Activated CD8-positive, alpha-beta memory T cell treated with anti-CD3 and anti-CD28 coated beads, Interleukin-2, amount 50 U/mL, for 48 hours (primary cell): ENCODE measurements around the gene MAPRE3.

Source experiments
- DNase-seq: peaks from one replicate; pipeline ENCODE4 v3.0.0-alpha.2; 2020

The MAPRE3 gene

DNA sequence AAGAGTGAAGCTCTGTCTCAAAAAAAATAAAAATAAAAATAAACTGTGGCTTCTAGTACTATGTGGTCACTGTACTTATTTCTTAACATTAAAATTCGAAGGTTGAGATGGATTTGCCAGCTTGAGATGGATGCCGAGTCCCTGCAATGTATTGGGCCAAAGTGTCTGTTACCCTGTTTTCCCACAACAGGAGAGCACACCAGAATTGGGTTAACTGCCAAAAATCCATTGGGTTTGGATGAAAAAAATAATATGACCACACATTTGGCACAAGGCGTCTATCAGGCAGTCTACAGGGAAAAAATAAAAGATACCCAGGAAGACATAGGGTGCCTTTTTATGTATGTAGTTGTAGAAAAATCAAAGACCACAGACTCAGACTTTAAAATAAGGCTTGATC lies 19.2 kb upstream of the MAPRE3 start:
- DNase-seq, result no peak

DNA sequence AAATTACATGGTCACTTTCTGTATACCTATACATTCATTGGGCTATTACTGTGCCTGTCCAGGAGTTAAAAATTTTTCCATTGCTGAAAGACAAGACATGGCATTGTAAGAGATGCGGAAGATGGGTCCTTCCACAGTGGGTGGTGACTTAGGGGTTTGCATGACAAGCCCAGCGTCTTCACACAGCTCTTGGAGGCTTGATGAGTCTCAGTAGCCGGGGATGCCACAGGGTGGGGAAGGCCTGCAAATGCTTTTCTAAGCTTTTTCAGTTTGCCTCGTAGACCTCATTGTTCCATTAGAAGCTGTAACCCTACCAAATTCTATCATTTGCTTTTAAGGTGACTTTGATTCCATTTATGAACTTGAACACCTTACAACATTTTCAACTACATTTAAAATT lies 18.1 kb upstream of the MAPRE3 start:
- no peak for DNase-seq

DNA sequence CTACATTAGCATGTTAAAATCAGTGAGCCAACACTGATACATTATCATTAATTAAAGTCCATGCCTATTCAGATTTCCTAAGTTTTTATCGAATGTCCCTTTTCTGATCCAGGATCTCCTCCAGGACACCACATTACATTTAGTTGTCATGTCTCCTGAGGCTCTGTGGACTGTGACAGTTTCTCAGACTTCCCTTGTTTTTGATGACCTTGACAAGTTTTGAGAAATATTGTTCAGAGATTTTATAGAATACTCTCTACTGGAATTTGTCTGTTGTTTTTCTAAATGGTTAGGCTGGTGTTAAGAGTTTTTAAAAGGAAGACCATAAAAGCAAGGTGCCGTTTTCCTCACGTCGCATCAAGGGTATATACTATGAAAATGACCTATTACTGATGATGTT lies 16.3 kb upstream of the MAPRE3 start:
- DNase-seq, result no peak

DNA sequence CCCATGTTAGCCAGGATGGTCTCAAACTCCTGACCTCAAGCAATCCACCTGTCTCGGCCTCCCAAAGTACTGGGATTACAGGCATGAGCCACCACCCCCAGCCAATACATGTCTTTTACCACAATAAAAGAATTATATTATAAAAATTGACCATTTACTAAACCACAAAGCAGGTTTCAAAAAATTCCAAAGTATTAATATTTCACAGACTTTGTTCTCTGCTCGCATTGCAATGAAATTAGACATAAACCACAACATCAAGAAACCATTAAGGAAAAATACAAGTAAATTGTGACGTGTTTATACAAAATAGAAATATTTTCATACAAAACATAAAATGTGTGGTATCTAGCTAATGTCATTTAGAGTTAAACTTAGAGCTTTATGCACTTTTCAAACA lies 13.4 kb upstream of the MAPRE3 start:
- DNase-seq, result no peak

DNA sequence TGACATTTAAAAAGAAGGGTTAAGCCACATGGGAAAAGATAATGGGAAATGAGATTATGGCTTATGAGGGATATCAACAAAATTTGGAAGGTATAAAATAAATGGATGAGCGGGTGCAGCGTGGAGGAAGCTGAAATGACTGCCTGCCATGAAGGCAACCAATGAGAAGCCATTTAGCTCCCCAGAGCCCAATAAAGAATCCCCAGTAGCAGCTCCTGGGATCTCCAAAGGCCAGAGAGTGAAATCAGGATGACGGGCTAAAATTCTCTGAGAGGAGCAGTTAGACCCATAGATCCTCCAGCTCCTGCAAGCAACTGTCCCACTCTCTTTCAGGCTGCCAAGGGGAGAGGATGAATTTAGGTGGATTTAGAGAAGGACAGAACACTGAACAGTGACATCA lies 12.9 kb upstream of the MAPRE3 start:
- no peak for DNase-seq

DNA sequence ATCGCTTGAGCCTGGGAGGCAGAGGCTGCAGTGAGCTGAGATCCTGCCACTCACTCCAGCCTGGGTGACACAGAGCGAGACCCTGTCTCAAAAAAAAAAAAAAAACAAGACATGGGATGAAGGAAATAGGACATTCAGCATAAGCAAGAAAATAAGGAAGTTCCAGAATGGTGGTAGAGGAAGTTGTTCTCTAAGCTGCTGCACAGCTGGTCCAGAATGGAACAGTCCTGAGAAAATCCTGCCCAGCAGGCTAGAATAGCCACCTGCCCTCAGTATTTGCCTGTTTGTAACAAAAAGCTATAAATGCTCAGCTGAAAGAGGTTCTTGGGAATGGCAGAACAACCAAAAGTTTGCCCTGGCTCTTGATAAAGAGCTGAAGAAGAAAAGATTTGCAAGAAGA lies 11.1 kb upstream of the MAPRE3 start:
- no peak for DNase-seq

DNA sequence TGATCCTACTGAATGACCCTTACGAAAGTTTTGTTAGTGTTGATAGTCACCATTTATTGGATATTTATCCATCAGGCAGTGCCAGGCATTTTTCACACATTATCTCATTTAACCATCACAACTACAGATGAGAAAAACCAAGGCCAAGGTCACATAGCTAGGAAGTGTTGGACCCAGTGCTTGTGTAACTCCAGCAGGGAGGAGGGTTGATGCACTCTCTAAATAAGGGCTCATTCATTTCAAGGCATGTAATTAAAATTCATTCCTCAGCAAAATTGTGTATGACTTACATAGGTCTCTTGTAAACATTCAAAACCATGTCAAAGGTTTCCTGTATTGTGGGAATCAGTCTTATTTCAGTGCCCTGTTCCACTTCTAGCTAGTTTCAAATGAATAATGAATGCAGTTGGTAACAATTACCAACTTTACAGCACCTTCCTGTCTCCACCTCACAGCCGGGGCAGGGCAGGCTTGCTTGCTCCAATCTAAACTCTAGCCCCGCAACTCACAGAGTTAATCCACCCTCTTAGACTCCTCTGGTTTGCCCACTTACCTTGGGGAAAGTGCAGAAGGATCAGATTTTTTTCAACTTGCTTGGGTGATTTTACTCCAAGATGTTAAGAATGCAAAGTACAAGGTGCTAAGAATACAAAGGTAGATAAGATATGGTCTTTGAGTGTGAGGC lies 5.8 kb upstream of the MAPRE3 start:
- DNase-seq, result no peak

DNA sequence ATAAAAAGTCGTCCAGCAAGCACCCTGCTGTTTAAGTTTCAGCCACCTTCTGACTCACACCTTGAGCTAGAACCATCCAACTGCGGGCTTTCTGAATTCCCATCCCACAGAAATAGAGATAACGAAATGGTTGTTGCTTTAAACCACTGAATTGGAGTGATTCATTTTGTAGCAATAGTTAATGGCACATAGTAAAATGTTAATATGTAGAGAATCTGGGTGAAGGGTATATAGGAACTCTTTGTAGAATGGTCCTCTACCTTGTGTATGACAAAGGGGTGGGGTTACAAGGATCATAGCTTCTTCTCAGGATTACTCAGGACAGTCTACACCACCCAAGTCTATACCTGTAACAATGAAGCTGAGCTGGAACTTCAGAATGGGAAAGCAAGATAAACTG lies 2.4 kb upstream of the MAPRE3 start:
- no peak for DNase-seq

DNA sequence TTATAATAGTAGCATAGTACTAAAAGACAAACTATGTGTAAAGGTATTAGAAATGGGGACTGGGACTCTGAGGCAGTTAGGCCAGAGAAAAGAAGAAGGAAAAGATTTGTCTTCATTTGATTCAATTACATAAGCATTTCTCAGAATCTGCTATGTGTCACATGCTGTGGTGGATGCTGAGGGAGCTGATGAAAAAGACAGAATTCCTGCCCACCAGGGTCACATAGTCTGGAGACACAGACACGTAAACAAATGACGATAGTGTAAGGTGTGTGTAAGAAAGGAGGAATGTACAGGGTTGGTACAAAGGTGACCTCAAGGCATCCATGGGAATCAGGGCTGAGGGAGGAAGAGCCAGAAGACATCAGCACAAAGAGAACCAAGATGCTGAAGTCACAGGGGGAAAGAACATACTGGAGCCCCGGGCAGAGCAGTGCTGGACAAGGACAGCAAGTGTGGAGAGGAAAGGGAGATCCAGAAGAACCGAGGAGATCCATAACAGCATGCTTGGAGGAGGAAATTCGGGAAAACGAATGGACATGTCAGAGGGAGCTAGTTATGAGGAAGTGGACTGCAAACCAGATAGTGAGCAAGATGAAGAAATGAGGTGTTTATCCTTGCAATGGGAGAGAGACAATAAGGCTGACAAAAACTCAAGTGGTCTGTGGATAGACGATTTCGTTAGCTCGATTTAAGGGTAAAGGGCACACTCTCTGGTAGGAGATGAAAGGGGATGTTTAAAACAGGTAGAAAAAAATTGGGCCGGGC lies 1.2 kb upstream of the MAPRE3 start:
- no peak for DNase-seq

DNA sequence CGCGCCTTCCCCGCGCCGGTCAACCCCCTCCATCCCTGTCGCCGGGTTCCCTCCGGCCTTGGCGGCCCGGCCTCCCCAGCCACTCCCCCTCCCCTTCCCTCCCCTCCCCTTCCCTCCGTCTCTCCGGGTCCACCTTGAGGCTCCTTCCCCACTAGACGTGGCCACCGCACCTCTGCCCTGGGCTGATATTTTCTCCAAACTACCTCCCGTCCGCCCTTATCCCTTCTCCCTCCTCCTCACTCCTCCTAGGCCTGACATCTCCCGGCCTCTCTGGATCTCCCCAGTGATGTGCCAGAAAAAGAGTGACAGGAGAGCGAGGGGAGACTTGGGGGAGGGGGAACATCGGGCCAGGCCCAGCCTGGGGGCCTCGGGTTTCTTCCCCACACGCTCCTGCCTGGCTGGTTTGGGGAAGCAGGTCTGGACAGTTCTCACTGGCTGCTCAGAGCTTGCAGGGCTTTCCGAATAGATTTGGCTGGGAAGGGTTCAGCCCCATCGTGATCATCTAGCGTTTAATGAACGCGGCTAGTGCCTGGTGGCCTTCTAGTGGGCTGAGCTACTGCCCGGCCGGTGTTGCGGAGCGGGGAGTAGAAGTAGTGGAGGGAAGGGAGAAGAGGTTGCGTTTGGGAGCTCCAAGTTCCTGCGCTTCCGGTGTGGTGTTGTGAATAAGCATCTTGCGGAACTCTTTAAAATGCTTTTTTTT lies 641 bp downstream of the MAPRE3 start:
- DNase-seq, result peak; percentile 53

DNA sequence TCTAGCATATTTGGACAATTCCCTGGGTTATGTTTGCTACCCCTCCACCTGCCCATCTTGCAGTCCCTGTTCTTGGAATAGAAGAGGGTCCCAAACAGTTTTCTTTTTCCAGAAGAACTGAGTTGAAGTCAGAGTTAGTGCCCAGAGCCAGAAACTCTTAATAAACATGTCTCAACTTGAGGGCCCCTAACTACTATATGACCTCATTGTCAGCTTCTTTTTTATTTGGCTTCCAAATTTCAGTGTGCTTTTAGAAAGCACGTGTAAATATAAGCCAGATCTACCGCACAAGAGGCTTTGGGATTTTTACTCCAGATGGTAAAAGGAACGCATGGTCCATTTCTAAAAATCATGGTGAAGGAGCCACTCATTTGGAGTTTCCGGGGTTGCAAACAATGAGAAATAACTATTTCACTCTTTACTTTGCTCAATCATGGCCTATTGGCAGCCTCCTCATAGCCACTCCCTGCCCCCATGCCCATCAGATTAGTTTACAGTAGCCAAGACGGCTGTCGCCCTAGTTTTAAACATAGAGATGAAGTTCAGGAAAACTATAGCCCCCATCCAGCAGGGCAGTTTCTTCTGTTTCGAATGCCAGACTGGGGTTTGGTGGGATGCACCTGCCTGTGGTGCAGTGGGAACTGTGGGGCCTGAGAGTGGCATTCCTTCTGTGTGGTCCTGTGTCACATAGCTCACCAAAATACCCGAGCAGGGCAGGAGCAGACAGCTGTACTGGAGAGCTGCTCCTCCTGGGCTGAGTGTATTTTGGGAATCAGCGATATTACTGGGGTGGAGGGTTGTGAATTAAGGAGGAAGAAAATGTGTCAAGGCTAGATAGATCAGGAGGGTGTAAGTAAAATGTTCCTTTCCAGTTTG lies 1.7 kb downstream of the MAPRE3 start:
- DNase-seq, result no peak

DNA sequence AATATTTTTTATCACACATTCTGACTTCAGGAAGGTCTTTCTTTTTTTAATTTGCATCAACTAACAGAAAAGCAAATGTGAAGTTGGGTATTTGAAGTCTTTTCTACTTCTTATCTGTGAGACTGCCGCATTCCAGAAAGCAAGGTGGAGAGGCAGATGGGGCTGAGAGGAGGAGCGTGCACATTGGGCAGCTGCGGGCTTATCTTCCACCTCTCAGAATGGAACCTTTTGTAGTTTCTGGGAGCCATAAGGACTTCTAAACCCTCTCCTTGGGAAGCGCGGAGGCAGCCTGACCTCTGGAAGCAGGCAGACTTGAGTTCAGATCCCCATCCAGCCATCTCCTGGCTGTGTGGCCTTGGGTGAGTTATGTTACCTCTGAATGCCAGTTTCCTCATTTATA lies 3.9 kb downstream of the MAPRE3 start:
- no peak for DNase-seq

DNA sequence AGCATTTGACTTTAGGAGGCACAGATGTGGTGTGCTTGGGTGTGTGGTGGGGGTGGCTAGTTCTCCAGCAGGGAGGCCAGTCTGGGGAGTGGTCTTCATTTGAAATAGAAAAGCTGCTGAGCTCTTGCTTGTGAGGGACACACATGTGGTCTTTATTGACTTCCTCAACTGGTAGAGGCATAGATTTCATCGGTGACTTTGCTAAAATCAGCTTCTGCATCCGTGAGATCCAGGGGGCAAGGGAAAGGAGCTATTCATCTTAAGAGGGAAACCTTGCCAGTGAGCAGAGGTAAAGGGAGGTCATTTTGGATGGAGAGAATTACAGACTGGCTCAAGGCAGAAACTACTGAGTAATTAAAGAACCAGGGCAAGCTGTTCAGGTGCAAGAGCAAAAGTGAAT lies 4.7 kb downstream of the MAPRE3 start:
- no peak for DNase-seq

DNA sequence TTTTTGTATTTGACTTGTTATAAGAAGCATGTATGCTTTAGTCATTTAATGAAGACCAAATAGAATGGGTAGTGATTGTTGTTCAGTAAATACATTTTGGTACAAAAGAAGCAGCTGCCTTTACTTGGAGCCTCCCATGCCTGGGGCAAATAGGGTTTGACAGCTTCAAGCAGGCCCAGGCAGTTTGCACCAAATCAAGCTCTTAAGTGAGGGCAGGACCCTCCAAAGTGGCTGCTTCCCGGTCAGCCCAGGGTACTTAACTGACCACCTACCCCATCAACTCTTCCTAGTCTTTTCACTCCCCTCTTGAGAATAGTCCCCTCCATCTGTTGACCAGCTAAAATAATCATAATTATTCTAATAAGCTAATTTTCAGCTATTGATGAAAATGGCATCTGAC lies 5.2 kb downstream of the MAPRE3 start:
- no peak for DNase-seq

DNA sequence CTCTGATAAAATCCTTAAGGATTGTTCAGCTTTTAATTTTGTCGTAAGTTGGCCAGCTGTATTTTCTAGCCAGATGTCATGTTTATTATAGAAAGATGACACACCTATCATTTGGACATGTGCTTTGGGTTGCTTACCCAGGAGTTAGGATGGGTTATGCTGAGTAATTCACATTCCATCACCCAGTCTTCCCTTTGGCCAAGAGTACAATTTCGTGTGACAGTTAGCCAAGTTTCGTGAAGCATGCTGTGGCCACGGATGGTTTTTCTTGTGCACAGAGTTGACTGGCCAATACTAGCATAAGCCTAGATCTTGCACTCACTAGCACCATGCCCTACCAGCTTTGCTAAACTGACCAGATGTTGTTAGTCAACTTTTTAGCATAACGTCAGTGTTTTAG lies 5.8 kb downstream of the MAPRE3 start:
- no peak for DNase-seq

DNA sequence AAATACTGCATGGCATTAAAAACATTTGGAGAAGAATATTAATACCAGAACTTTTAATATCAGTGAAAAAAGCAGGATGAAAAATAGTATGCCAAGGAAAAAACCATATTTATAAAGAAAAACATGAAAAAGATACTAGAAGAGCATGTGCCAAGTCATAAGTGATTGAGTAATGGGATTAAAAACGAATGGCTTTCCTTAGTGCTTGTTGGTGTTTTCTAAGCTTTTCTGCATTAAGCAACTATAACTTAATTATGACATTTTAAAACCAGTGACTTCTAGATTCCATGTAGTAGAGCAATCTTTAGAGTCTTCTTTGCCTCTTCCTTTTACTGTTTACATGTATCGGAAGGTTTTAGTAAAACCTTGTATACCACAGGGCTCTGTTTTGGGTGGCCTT lies 6.6 kb downstream of the MAPRE3 start:
- no peak for DNase-seq

DNA sequence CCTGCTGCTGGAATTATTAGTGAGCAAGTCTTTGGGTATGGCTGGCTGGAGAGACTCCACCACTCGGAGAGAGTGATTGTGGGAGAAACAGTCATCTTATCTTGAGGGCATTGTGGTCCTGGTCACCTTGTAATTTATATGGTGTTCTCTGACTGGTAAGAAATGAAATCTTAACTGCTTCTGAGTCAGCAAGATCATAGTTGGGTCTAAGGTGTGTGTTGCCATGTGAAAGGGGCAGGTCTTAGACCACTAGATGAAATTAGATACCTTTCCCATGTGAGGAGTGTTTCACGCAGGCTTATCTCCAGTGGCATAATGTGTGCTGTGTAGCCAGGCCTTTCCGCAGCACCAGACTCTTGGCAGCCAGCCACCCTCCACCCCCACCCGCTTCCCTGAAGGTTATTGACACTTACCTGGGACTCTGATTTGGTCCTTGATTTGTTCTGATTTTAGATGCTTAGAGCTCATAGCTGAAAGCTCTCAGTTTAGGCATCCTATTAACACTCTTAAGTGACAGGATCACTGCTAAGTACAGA lies 7.7 kb downstream of the MAPRE3 start:
- DNase-seq, result no peak

DNA sequence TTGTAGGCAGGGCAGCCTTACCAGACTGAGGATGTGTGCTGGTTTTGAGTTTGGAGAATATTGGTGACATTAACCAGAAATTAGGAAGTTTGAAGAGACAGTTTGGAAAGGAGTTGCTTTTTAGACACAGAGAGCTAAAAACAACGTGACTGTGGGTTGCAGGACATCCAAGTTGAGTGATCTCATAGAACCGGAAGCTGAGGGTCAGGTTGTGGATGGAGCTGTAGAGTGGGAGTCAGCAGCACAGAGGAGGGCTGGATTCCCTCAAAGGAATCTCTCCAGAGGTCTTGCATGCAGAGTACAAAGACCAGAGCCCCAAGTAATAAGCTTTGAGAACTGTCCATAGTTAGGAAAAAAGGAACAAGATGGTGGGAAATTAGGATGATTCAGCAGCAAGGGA lies 9.3 kb downstream of the MAPRE3 start:
- no peak for DNase-seq

DNA sequence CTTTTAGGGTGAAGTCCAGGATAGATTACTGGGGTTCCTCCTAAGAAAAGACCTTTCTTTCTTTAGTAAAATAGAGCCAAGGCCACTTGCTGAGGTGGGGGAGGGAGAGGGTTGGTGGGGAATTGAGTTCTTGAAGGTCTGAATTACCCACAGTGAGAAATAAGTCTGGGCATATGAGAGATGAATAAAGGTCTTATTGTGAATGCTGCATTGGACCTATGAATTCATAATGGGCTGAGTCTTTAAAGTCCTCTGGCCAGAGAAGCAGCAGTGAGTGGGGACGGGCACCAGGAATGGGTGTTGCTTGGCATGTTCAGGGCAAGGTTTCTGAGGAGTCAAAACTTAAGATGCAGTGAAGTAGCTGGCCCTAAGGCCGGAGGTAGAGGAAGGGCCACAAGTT lies 10.5 kb downstream of the MAPRE3 start:
- no peak for DNase-seq

DNA sequence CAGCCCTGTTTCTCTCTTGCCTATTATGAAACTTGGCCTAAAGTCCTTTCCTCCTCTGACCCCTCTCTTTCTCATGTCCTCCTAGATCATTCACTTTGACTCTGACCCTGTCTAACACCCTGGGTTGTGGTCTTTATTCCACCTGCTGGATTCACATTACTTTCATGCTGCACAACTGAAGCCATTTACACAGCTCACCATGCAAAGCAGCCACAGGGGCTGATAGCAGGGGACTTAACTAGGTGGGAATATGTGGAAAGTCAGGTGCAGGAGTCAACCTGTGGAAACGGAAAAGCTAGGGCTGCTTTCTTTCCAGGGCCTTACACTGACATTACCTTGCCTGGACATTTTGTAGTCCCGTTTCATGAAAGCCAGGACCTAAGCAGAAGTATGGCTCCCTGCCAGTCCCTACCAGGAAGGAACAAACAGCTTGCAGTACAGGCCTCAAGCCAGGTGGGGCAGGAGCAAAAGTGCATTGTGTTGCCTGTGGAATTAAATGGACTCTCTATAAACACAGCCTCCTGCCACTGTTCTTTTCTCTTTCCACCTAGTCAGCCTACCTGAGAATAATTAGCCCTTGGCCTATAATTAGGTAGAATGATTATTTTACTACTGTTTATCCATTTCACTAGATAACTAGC lies 11.8 kb downstream of the MAPRE3 start:
- no peak for DNase-seq

DNA sequence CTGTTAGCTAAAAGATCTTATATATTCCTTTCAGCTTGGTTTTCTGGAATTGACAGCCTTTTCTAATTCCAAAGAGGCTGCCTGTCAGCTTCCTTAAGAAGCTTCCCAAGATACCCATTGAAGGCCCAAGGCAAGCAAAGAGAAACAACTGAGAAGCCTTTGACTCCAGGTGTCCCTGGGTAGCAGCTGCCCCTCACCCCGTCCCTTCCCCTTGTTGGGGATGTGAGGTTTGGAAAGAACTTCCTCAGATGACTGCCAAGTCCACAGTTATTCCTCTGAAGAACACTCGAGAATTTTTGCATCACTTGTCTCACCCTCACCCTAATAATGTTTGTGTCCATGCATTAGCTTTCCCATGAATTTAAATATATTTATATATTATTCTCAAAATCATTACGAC lies 13.3 kb downstream of the MAPRE3 start:
- DNase-seq, result no peak

DNA sequence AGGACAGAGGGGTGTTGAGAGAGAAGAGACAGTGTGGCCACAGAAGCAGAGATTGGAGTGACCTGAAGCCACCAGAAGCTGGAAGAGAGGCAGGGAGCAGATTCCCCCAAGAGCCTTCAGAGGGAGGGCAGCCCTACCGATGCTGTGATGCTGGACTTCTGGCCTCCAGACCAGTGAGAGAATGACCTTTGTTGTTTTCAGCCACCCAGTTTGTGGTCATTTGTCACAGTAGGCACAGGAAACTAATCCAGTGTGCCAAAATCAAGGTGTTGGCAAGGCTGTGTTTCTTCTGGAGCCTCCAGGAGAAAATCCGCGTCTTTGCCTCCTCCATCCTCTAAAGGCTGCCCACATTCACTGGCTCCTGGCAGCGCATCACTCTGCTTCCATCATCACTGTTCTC lies 15.4 kb downstream of the MAPRE3 start:
- no peak for DNase-seq

DNA sequence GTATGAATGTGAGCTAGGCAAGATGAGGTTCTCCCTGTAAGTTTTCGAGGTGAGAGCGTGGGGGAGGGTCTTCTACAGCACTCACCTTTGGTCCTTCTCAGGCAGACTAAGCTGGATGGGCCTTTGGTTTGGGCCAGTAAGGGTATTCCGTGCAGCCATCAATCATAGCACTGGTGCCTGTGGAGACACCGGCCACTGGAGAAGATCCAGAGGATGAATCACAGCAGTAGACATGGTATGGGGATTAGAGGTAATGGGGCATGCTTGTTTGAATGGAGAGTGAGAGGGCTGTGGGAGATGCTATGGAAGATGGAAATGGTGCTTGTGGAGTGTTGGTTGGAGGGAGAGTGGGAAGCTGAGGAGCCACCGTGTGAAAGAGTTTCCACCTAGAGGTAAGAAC lies 16.1 kb downstream of the MAPRE3 start:
- no peak for DNase-seq
